ENCODE measurements around the gene FOXP1.

Gene FOXP1

GRCh38 chr3:71294919-71295318, 288.6 kb downstream of the FOXP1 start:
- no peak for TF ChIP-seq CTCF (IDR thresholded peaks at IDR 0.05; ENCODE audit: control extremely low read depth, extremely low read depth, low read depth, missing control alignments)
- ChIA-PET CTCF (no interaction called here), POLR2A (no interaction called here)
- DNase-seq (ENCODE audit: extremely low spot score) = no peak

- TF ChIP-seq CTCF (IDR thresholded peaks at IDR 0.05; ENCODE audit: control extremely low read depth, extremely low read depth, low read depth, missing control alignments) = no peak
- ChIA-PET POLR2A (no interaction called here), CTCF (no interaction called here)
- no peak for DNase-seq (ENCODE audit: extremely low spot score)
Measured at GRCh38 chr3:71290301-71290700, 293.2 kb downstream of the FOXP1 start.

GRCh38 chr3:71288269-71288930, 295.1 kb downstream of the FOXP1 start:
- ChIA-PET CTCF (no interaction called here), POLR2A (no interaction called here)
- no peak for DNase-seq (ENCODE audit: extremely low spot score)
- TF ChIP-seq CTCF (IDR thresholded peaks at IDR 0.05; ENCODE audit: control extremely low read depth, extremely low read depth, low read depth, missing control alignments) = no peak

- ChIA-PET POLR2A (no interaction called here), CTCF (no interaction called here)
- DNase-seq (ENCODE audit: extremely low spot score) = no peak
- no peak for TF ChIP-seq CTCF (IDR thresholded peaks at IDR 0.05; ENCODE audit: control extremely low read depth, extremely low read depth, low read depth, missing control alignments)
Measured at GRCh38 chr3:71285086-71285485, 298.4 kb downstream of the FOXP1 start.

GRCh38 chr3:71282976-71283375, 300.6 kb downstream of the FOXP1 start:
- DNase-seq (ENCODE audit: extremely low spot score) = no peak
- TF ChIP-seq CTCF (IDR thresholded peaks at IDR 0.05; ENCODE audit: control extremely low read depth, extremely low read depth, low read depth, missing control alignments) = no peak
- CTCF ChIA-PET = interaction anchor here (0.9 to 1.5 kb wide), 2 partner anchors 15 to 30 kb away, joined by 3 read pairs; no protein-coding TSS in a partner anchor
- POLR2A ChIA-PET = no interaction called here

- ChIA-PET CTCF (no interaction called here), POLR2A (no interaction called here)
- no peak for TF ChIP-seq CTCF (IDR thresholded peaks at IDR 0.05; ENCODE audit: control extremely low read depth, extremely low read depth, low read depth, missing control alignments)
- no peak for DNase-seq (ENCODE audit: extremely low spot score)
Measured at GRCh38 chr3:71281280-71281679, 302.2 kb downstream of the FOXP1 start.

Measured in GM10248 (cell line).